K562 (cell line): ENCODE measurements around the gene PSMD9. TPM values are rescaled to one million over a fixed set of nuclear protein-coding genes. Genes with fewer than 3 reads are reported as not detected.

Source experiments
- ATAC-seq: fragments of 200-7000 bp; cut with Tn5 transposase; 3 replicates; pipeline ENCODE4 v1.9.1; 2020; ENCODE audit warnings: moderate library complexity
- BruUV-seq: library from RNA; stranded (reverse); fragments of 400-500 nt; replicated peaks from 2 replicates; lab custom pipeline; 2021; lab: Mats Ljungman, UMichigan
- CTCF ChIA-PET: fragments of 300-600 bp; formaldehyde crosslinking; extraction: SDS; loops from one replicate; lab custom pipeline; 2021; ENCODE audit warnings: low intra/inter-chr PET ratio; lab: Yijun Ruan, JAX
- POLR2A ChIA-PET: fragments of 300-600, 350-650 bp; sonication (Branson Sonifier 250); formaldehyde crosslinking; extraction: SDS; loops from one replicate; lab custom pipeline; 2021; ENCODE audit warnings: antibody characterized with exemption, inconsistent platforms; lab: Yijun Ruan, JAX
- DNase-seq, 4 experiments: peaks; one replicate each; pipeline versions ENCODE4 v3.0.0 to v3.0.0-alpha.2; 2011 to 2018; ENCODE audit warnings: low spot score in 3 of 4, mixed read lengths in 3 of 4; ENCODE audit errors: extremely low read depth in 1 of 4
- FAIRE-seq: peaks from 2 replicates; lab custom pipeline; 2011; peaks lifted over from hg19 to GRCh38; lab: Jason Lieb, UNC
- H2AFZ ChIP-seq: 2 replicates; pipeline ENCODE4 v1.6.0; 2011; ENCODE audit warnings: low read depth, low read length, control low read depth, inconsistent platforms
- H3K27ac ChIP-seq: fragments of 200-600 bp; 3 replicates; pipeline ENCODE4 v1.8.0; 2011; ENCODE audit warnings: low read depth, mild to moderate bottlenecking, control low read depth, inconsistent platforms, low read length, moderate library complexity, mixed read lengths; ENCODE audit errors: extremely low read depth
- H3K27me3 ChIP-seq, 2 experiments: fragments of 300-600 bp in 1 of 2; 2 replicates in 1 of 2; 3 replicates in 1 of 2; pipeline versions ENCODE4 v1.6.0 to v1.8.0; 2011; ENCODE audit warnings: inconsistent platforms in 2 of 2, low read length in 2 of 2, mild to moderate bottlenecking in 1 of 2, mixed read lengths in 1 of 2, moderate library complexity in 1 of 2; ENCODE audit not compliant: control insufficient read depth in 2 of 2, insufficient read depth in 2 of 2
- H3K36me3 ChIP-seq: fragments of 300-600 bp; 3 replicates; pipeline ENCODE4 v1.8.0; 2011; ENCODE audit warnings: mild to moderate bottlenecking, low read length, inconsistent platforms; ENCODE audit not compliant: control insufficient read depth, insufficient read depth
- H3K4me1 ChIP-seq, 2 experiments: fragments of 200-600 bp in 1 of 2; replicated peaks in 1 of 2; 2 replicates in 1 of 2; 3 replicates in 1 of 2; pipeline versions ENCODE4 v1.5.1 to v1.8.0; 2011; ENCODE audit warnings: inconsistent platforms in 2 of 2, low read length in 2 of 2, mild to moderate bottlenecking in 1 of 2, mixed read lengths in 1 of 2, moderate library complexity in 1 of 2; ENCODE audit not compliant: control insufficient read depth in 2 of 2, insufficient read depth in 2 of 2
- H3K4me2 ChIP-seq: 2 replicates; pipeline ENCODE4 v1.6.1; 2011; ENCODE audit warnings: low read length, control low read depth, inconsistent platforms, mixed read lengths; ENCODE audit not compliant: insufficient read depth
- H3K4me3 ChIP-seq: fragments of 200-600 bp; sonication (generic), shearing (Covaris generic); 2 replicates; pipeline ENCODE4 v1.5.1; 2016; ENCODE audit warnings: control low read depth, inconsistent platforms
- H3K79me2 ChIP-seq: fragments of 200-600 bp; 3 replicates; pipeline ENCODE4 v1.8.0; 2011; ENCODE audit warnings: low read length, inconsistent platforms; ENCODE audit not compliant: control insufficient read depth, insufficient read depth
- H3K9ac ChIP-seq, 2 experiments: 2 replicates each; pipeline versions ENCODE4 v1.6.0 to v1.6.1; 2011; ENCODE audit warnings: low read depth in 2 of 2, low read length in 2 of 2, control low read depth in 1 of 2, inconsistent platforms in 1 of 2, mild to moderate bottlenecking in 1 of 2, mixed read lengths in 1 of 2; ENCODE audit not compliant: insufficient read depth in 1 of 2
- H3K9me1 ChIP-seq: one replicate; pipeline ENCODE4 v1.6.0; 2011; ENCODE audit warnings: inconsistent platforms, mild to moderate bottlenecking, low read length, moderate library complexity; ENCODE audit not compliant: control insufficient read depth, insufficient read depth
- H3K9me3 ChIP-seq: replicated peaks from 2 replicates; pipeline ENCODE4 v1.5.1; 2011; ENCODE audit warnings: low read depth, low read length, inconsistent platforms; ENCODE audit not compliant: control insufficient read depth, insufficient read depth
- H4K20me1 ChIP-seq: replicated peaks from 2 replicates; pipeline ENCODE4 v1.6.1; 2011; ENCODE audit warnings: low read length, inconsistent platforms, mixed read lengths; ENCODE audit not compliant: control insufficient read depth, insufficient read depth
- CEBPZ ChIP-seq: fragments of 150-350 bp; IDR thresholded peaks from 2 replicates; pipeline ENCODE4 v1.6.1; 2014; ENCODE audit warnings: low read depth, mild to moderate bottlenecking, low read length, borderline replicate concordance
- CTCF ChIP-seq, 3 experiments: IDR thresholded peaks in 2 of 3; conservative IDR thresholded peaks in 1 of 3; 2 replicates each; pipeline ENCODE4 v1.5.1; 2011 to 2012; ENCODE audit warnings: low read length in 3 of 3, mild to moderate bottlenecking in 3 of 3, control low read depth in 2 of 3, improper control_type of control experiment in 1 of 3, inconsistent platforms in 1 of 3, low read depth in 1 of 3, mixed read lengths in 1 of 3, moderate library complexity in 1 of 3; ENCODE audit not compliant: insufficient read depth in 2 of 3
- HNRNPLL ChIP-seq: fragments of 200-400 bp; formaldehyde crosslinking; IDR thresholded peaks from 2 replicates; pipeline ENCODE4 v1.6.1; 2017; ENCODE audit warnings: low read length, low read depth, mild to moderate bottlenecking; ENCODE audit not compliant: poor library complexity, severe bottlenecking
- MYNN ChIP-seq, 2 experiments: sonication (generic); formaldehyde crosslinking in 1 of 2; IDR thresholded peaks; 2 replicates each; pipeline versions ENCODE4 v1.5.0 to v1.6.1; 2016 to 2020; ENCODE audit warnings: antibody characterized with exemption in 1 of 2, missing genetic modification reagents in 1 of 2
- PTTG1 ChIP-seq: fragments of 450-650 bp; IDR thresholded peaks from 2 replicates; pipeline ENCODE4 v1.6.1; 2016; ENCODE audit warnings: low read depth, mild to moderate bottlenecking, missing genetic modification characterization, missing compliant biosample characterization
- SLC30A9 ChIP-seq: fragments of 250-450 bp; sonication (Bioruptor Pico); IDR thresholded peaks from 2 replicates; pipeline ENCODE4 v1.8.0; 2022; ENCODE audit warnings: mild to moderate bottlenecking, moderate library complexity
- ZBTB33 ChIP-seq: sonication (generic); formaldehyde crosslinking; IDR thresholded peaks from 2 replicates; pipeline ENCODE4 v1.8.1; 2023; ENCODE audit warnings: mild to moderate bottlenecking, missing genetic modification reagents
- ZNF384 ChIP-seq: IDR thresholded peaks from 2 replicates; pipeline ENCODE4 v1.6.1; 2012; ENCODE audit warnings: low read depth, low read length, improper control_type of control experiment
- ZNF512 ChIP-seq: IDR thresholded peaks from 2 replicates; pipeline ENCODE4 v1.6.1; 2016; ENCODE audit warnings: missing genetic modification characterization, missing compliant biosample characterization
- WGBS: fragments of 100-300 bp; shearing (Covaris generic); methylation state at CpG from one replicate; pipeline ENCODE4 v1.1.6; 2016; ENCODE audit warnings: low coverage, mixed read lengths; ENCODE audit not compliant: insufficient coverage; ENCODE audit errors: missing lambda C conversion rate; 5-methylcytosine and 5-hydroxymethylcytosine counted together
- in situ Hi-C: fragments of 300-500 bp; cut with MboI; formaldehyde crosslinking; loops from 4 replicates; pipeline ENCODE4 v1.15.0; 2018; ENCODE audit warnings: inconsistent platforms, mixed read lengths
- intact Hi-C: fragments of 100-400 bp; cut with micrococcal nuclease; formaldehyde crosslinking; loops from 2 replicates; pipeline ENCODE4 v1.14.2; 2022
- polyA plus RNA-seq, 8 experiments: library from polyadenylated mRNA; depleted of rRNA in 4 of 8; stranded (reverse) in 5 of 8; unstranded in 3 of 8; fragments of >200 nt; fragmentation: Nextera tagmentation in 2 of 8; fragmentation: Illumina TruSeq in 1 of 8; extraction: Ambion mirVana in 2 of 8; extraction: Trizol in 1 of 8; gene quantifications; 2 replicates each; pipeline versions ENCODE4 v1.2.1 to v1.2.3, GENCODE V29; 2011 to 2014; ENCODE audit warnings: inconsistent platforms in 1 of 8, missing spikeins in 1 of 8
- total RNA-seq, 7 experiments: library from RNA; depleted of rRNA in 6 of 7; stranded (reverse); fragments of >200 nt in 6 of 7; fragmentation: Illumina TruSeq in 2 of 7; extraction: Trizol in 2 of 7; gene quantifications; 2 replicates each; pipeline versions ENCODE4 v1.2.1 to v1.2.3, GENCODE V29; 2011 to 2021; ENCODE audit warnings: low replicate concordance in 1 of 7

PSMD9 gene
- total and polyA plus RNA-seq, 9 of the 15 experiments (the other 6 are each of a cell fraction or from before 2014, with no cell fraction given): 12.2 to 143 (median 61.3) TPM

GRCh38 chr12:121893961-121894460 lies 5.4 kb downstream of the PSMD9 start (continued):
- no peak for TF ChIP-seq CEBPZ
- no peak for TF ChIP-seq PTTG1
- TF ChIP-seq ZNF384: peak; percentile 68

GRCh38 chr12:121894633-121895032 lies 6.0 kb downstream of the PSMD9 start:
- Histone ChIP-seq H3K9ac (no peak overlapping the region), H4K20me1 (no peaks in the 10 kb centered on the region), H3K4me3 (no peak overlapping the region), H3K4me1 (peaks cover 24 to 27% of the 10 kb centered on the region in 2 experiments), H3K9me1 (peaks cover 1% of the 10 kb centered on the region), H3K79me2 (peaks cover 53% of the 10 kb centered on the region), H3K36me3 (peaks cover 61% of the 10 kb centered on the region), H3K4me2 (no peak overlapping the region), H3K27ac (peak overlapping the region; percentile 73; the same call in 1 of the 3 replicates), H3K9me3 (no peaks in the 10 kb centered on the region), H3K27me3 (no peaks in the 10 kb centered on the region), H2AFZ (no peak overlapping the region)
- intact Hi-C loops: no loop called here
- DNase-seq (peak in 2 of 4 experiments; percentile 32 to 47), FAIRE-seq (no peak), ATAC-seq (peak; percentile 28; the same call in 2 of the 3 replicates)
- BruUV-seq: no TSS peak
- ChIA-PET POLR2A (interaction anchor here (0.6 to 2.0 kb wide), 2 partner anchors 26 to 99 kb away, joined by 3 to 11 read pairs; no protein-coding TSS in a partner anchor), CTCF (no interaction called here)
- TF ChIP-seq ZBTB33 (peak; percentile 62), HNRNPLL (no peak), ZNF512 (tag) (no peak), SLC30A9 (CRISPR knock-in tag) (no peak), MYNN (IDR thresholded peaks at IDR 0.05) (no peak), MYNN (CRISPR knock-in tag; IDR thresholded peaks at IDR 0.05) (no peak), CTCF (IDR thresholded peaks at IDR 0.05 in 2 of 3, conservative IDR thresholded peaks at IDR 0.05 in 1 of 3; ENCODE audit: insufficient read depth in 2 of 3, low read depth in 1 of 3, low read length in 3 of 3) (peak; percentile 25 to 38 (median 37); a peak in 2 of 6 replicates)
- 84% methylated on average over 7 of the region's 7 CpGs for WGBS
- in situ Hi-C loops: no loop called here
